SK-N-MC (cell line): Measurements from ENCODE around the gene RAP1GAP2.

ENCODE experiments used
- EZH2 ChIP-seq: fragments of 200-600 bp; sonication (generic); IDR thresholded peaks from one replicate; pipeline ENCODE4 v1.6.1; 2017; ENCODE audit warnings: antibody characterized with exemption
- FOXP2 ChIP-seq: optimal IDR thresholded peaks from 2 replicates; pipeline ENCODE3; 2011; ENCODE audit warnings: mild to moderate bottlenecking, moderate library complexity; ENCODE audit not compliant: insufficient read depth; ENCODE audit errors: extremely low read length, control extremely low read depth
- POLR2AphosphoS5 ChIP-seq: IDR thresholded peaks from 2 replicates; pipeline ENCODE4 v1.6.1; 2012; ENCODE audit warnings: mild to moderate bottlenecking, low read depth, low read length, borderline replicate concordance

GRCh38 chr17:2783310-2784030 is 12.8 kb upstream of the RAP1GAP2 start:
- no peak for TF ChIP-seq EZH2
- no peak for TF ChIP-seq POLR2AphosphoS5
- TF ChIP-seq FOXP2 = no peak
